Astrocyte (in vitro differentiated cells and primary cell): ENCODE data around the gene TTLL5.

Experiments
- CTCF ChIP-seq: IDR thresholded peaks from 2 replicates; pipeline ENCODE4 v1.5.1; 2011; ENCODE audit warnings: low read depth, mild to moderate bottlenecking, inconsistent platforms, low read length, moderate library complexity; ENCODE audit not compliant: insufficient read depth
- EZH2 ChIP-seq: IDR thresholded peaks from 2 replicates; pipeline ENCODE4 v1.6.1; 2012; ENCODE audit warnings: mild to moderate bottlenecking, low read length, inconsistent platforms; ENCODE audit not compliant: insufficient read depth

DNA sequence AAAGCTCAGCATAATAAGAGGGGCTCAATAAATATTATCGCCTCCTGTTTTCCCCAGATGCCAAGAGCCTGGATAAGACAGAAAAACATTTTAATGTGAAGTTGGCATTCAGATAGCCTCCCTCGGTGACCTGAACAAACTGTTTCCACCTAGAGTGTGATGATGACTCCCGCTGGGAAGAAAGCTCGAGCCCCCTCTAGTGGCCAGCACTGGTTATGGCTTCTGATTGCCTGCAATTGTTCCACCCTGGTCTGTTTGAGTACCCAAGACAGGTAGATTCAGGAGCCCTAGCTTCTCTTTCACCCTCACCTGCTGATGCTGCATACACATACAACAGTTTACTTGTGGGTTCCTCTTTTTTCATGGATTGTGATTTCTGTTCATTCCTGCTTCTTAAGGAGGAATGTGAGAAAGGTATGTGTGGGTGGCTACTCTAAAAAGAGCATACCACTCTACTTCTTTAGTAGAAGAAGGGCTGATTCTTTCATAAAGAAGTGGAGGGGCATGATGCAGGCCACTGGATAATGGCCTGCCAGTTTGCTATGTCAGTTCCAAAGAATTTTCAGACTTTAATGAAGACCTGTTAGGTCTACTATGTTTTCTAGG, 6.8 kb upstream of the TTLL5 start:
- TF ChIP-seq EZH2 (no peak), CTCF (peak; percentile 99)
